Psoas muscle (tissue), 8 donors: ENCODE data around the gene PRKCA. TPM values are rescaled to one million over a fixed set of nuclear protein-coding genes. Genes with fewer than 3 reads are reported as not detected.

Experiments used
- ATAC-seq, 4 donors: fragments of 200-7000 bp; cut with Tn5 transposase; one replicate each; pipeline ENCODE4 v1.9.1; 2020; ENCODE audit warnings: moderate library complexity in 3 of 4, mild to moderate bottlenecking in 2 of 4
- DNase-seq, 2 donors: peaks; one replicate each; pipeline ENCODE4 v3.0.0-alpha.2; 2020
- H3K27ac ChIP-seq: fragments of 200-600 bp; one replicate; pipeline ENCODE4 v1.8.0; 2022
- H3K27me3 ChIP-seq, 3 donors: fragments of 200-600 bp in 1 of 3; one replicate each; pipeline versions ENCODE4 v1.6.1 to v1.8.0; 2013 to 2022; ENCODE audit warnings: low read length in 2 of 3, mild to moderate bottlenecking in 2 of 3, moderate library complexity in 1 of 3; ENCODE audit not compliant: insufficient read depth in 3 of 3
- H3K36me3 ChIP-seq, 2 donors: fragments of 200-600 bp in 1 of 2; one replicate each; pipeline versions ENCODE4 v1.6.1 to v1.8.0; 2013 to 2022; ENCODE audit warnings: low read depth in 1 of 2, mild to moderate bottlenecking in 1 of 2, moderate library complexity in 1 of 2; ENCODE audit not compliant: insufficient read depth in 1 of 2
- H3K4me1 ChIP-seq: fragments of 200-600 bp; one replicate; pipeline ENCODE4 v1.8.0; 2022
- H3K4me3 ChIP-seq: fragments of 200-600 bp; one replicate; pipeline ENCODE4 v1.8.0; 2022; ENCODE audit warnings: mild to moderate bottlenecking
- H3K9me3 ChIP-seq: fragments of 200-600 bp; one replicate; pipeline ENCODE4 v1.8.0; 2022
- WGBS, 3 donors: extraction: QIAGEN DNeasy Blood & Tissue Kit; methylation state at CpG; one replicate each; pipeline versions ENCODE4 v1.1.6 to v1.1.7; 2013; 5-methylcytosine and 5-hydroxymethylcytosine counted together
- intact Hi-C, 2 donors: fragments of 100-400 bp; cut with DNase I; formaldehyde crosslinking; loops; one replicate each; pipeline versions ENCODE4 v1.11.0 to v1.14.2; 2022
- polyA plus RNA-seq, 3 donors: library from polyadenylated mRNA; stranded (reverse); fragments of 200-250 nt; gene quantifications; one replicate each; pipeline ENCODE4 v1.2.3, GENCODE V29; 2013
- total RNA-seq, 4 donors: library from RNA; stranded (reverse); fragmentation: NEBNext Ultra II Directional in 2 of 4; extraction: Animal tissue kit (Norgen Biotek cat#: 25700) in 2 of 4; gene quantifications; one replicate each; pipeline versions ENCODE4 v1.2.1 to v1.2.4, GENCODE V29; 2021 to 2023
- TF ChIP-seq, protein P1 (sequence below): fragments of 200-600 bp; IDR thresholded peaks from one replicate; pipeline ENCODE4 v1.8.0; 2022; ENCODE audit warnings: antibody characterized with exemption
- donor health status: healthy with polysubstance abuse.
- donor health status: DM: no; HTN: no; CAD: no; lungs with moderate emphysema.
- donor health status: Bipolar disorder and iron deficiency.
- donor health status: healthy.
- donor health status: DM: yes; HTN: yes; CAD: no.
- donor health status: DM: no; HTN: no; CAD: no.
- donor health status: DM: no; HTN: no; CAD: no.
- donor health status: DM: yes; HTN: yes; CAD: no.

The PRKCA gene
- total and polyA plus RNA-seq, 7 donors = 0.35 to 15.5 (median 8.2) TPM

DNA sequence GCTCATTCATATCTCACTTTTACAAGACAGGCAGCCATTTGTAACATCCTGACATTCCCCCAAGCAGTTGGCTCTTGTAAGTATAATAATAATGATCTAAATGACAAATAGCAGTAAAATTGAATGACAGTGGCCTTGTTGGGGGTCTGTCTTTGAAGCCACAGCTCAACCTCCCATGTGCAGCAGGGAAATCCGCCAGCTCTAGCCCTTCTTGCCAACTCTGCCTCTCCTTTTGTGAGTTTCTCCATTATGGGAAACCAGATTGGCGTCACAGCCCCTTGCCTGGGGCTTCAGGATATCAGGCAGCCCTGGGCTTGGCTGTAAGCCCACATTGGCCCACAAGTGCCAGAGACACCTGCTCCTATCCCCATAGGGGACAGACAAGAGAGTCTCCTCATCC is 462.1 kb downstream of the PRKCA start:
- H3K27me3 ChIP-seq = no peaks in the 10 kb centered on the region
- H3K4me3 ChIP-seq = no peak overlapping the region
- intact Hi-C loops = no loop called here
- ATAC-seq (no peak), DNase-seq (no peak)
- no peaks in the 10 kb centered on the region for H3K36me3 ChIP-seq
- TF ChIP-seq, protein P1, sequence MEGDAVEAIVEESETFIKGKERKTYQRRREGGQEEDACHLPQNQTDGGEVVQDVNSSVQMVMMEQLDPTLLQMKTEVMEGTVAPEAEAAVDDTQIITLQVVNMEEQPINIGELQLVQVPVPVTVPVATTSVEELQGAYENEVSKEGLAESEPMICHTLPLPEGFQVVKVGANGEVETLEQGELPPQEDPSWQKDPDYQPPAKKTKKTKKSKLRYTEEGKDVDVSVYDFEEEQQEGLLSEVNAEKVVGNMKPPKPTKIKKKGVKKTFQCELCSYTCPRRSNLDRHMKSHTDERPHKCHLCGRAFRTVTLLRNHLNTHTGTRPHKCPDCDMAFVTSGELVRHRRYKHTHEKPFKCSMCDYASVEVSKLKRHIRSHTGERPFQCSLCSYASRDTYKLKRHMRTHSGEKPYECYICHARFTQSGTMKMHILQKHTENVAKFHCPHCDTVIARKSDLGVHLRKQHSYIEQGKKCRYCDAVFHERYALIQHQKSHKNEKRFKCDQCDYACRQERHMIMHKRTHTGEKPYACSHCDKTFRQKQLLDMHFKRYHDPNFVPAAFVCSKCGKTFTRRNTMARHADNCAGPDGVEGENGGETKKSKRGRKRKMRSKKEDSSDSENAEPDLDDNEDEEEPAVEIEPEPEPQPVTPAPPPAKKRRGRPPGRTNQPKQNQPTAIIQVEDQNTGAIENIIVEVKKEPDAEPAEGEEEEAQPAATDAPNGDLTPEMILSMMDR = no peak
- H3K27ac ChIP-seq = no peak overlapping the region
- H3K4me1 ChIP-seq = no peaks in the 10 kb centered on the region
- WGBS, 3 donors = 85 to 97% (median 85%) methylated on average over 2 of the region's 2 CpGs
- H3K9me3 ChIP-seq = no peaks in the 10 kb centered on the region

DNA sequence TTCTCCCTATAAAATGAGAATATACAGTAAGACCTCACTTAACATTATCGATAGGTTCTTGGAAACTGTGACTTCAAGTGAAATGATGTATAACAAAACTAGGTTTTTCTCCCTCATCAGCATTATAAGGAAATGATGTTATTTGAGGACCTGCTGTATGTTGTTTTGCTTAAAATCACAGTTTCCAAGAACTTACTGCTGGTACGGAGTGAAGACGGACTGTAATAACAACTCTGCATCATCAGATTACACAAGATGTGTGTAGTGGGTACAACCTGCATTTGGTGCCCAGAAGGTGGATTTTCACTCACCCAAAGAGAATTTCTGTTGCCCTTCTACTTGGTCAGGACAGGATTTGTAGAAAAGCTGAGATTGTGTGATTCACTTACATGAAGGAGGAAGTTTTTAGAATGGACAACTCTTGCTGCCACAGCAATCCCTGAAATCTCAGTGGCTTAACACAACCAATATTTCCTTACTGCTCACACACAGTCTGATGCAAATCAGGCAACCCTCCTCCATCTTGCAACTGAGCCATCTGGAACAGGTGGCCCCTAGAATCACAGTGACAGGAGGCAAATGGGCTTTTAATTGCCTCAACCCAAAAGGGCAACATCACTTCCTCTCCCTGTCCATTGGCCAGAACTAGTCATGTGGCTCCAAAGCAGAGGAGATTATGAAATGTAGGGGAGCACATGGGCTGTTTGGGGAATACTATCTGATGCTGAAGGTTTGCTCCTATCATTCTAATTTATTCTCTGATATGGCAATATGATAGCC is 464.9 kb downstream of the PRKCA start:
- Histone ChIP-seq H3K9me3 (no peaks in the 10 kb centered on the region), H3K27ac (no peak overlapping the region), H3K4me3 (no peak overlapping the region), H3K27me3 (no peaks in the 10 kb centered on the region), H3K4me1 (no peaks in the 10 kb centered on the region), H3K36me3 (no peaks in the 10 kb centered on the region)
- TF ChIP-seq, protein P1 = no peak
- intact Hi-C loops = no loop called here
- DNase-seq = no peak
- 75 to 89% (median 86%) methylated on average over 3 of the region's 3 CpGs for WGBS, 3 donors
- ATAC-seq = no peak

DNA sequence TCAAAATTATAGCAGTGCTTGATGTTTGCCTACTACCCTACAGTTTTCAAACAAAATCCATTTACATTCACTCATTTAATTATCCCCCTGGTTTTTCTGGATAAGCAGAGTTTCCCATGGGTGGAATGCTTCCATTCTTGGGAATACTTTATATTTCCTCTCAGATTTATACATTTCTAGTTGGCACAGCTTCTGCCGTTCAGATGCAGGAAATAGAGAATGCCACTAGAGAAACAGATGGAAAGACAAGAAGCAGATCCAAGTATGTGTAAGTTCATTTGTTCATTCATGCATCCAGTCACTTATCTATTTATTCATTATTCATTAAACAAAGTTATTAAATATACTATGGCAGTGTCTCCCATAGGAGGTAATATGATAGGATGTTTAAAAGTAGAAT is 467.5 kb downstream of the PRKCA start:
- intact Hi-C loops = no loop called here
- no peaks in the 10 kb centered on the region for H3K27me3 ChIP-seq
- H3K4me1 ChIP-seq = no peaks in the 10 kb centered on the region
- ATAC-seq = no peak
- no peak overlapping the region for H3K4me3 ChIP-seq
- H3K27ac ChIP-seq = no peak overlapping the region
- H3K9me3 ChIP-seq = no peaks in the 10 kb centered on the region
- H3K36me3 ChIP-seq = peaks cover 0 to 4% of the 10 kb centered on the region in 2 donors
- 41 to 44% (median 43%) methylated on average over 1 of the region's 1 CpG for WGBS, 3 donors
- TF ChIP-seq, protein P1 = no peak
- no peak for DNase-seq

DNA sequence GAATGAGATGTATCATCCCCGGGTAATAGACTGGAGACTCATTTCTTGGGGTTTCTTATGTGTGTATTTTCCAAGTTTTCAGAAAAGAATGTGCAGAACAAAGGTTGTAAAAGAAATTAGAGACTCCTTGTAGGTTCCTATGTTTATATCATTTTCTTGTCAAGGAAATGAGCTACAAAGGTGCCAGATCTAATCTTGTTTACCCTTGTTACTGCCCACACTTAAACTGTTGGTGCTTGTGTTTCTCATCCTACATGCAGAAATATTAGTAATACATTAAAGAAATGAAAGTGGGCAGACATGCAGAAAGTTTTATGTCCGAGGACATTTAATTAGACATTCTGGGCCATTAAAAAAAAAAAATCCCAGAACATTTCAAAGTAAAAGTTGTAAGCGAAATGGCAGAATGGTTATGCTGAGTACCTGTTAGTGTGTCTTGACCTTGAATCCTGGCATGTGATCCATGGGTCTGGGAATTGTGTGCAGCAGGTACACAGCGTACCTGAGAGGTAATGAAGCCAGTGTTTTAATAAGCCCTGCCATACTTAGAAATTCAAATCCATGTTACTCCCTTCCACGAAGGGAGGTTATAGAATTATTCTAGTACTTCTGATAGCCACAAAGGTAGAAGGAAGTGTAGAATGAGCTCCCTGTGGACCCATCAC is 469.9 kb downstream of the PRKCA start:
- Histone ChIP-seq H3K27ac (no peak overlapping the region), H3K4me3 (no peak overlapping the region), H3K27me3 (no peaks in the 10 kb centered on the region), H3K36me3 (peaks cover 0 to 4% of the 10 kb centered on the region in 2 donors), H3K9me3 (no peaks in the 10 kb centered on the region), H3K4me1 (no peaks in the 10 kb centered on the region)
- intact Hi-C loops = no loop called here
- WGBS, 3 donors = 78 to 85% (median 83%) methylated on average over 5 of the region's 5 CpGs
- DNase-seq = no peak
- ATAC-seq = no peak
- TF ChIP-seq, protein P1 = no peak
